Fibroblast of the aortic adventitia (primary cell): ENCODE results near the gene DDO. TPM values are rescaled to one million over a fixed set of nuclear protein-coding genes. Genes with fewer than 3 reads are reported as not detected.
A peak's percentile ranks its signal among the peaks of the same experiment; 100 is the strongest.

Experiments
- DNase-seq: peaks from one replicate; pipeline ENCODE4 v3.0.0-alpha.2; 2010; ENCODE audit warnings: low read depth
- H3K4me3 ChIP-seq: 2 replicates; pipeline ENCODE4 v1.5.1; 2011; ENCODE audit warnings: low read depth, mild to moderate bottlenecking, control low read depth, low read length, moderate library complexity
- total RNA-seq: library from RNA; depleted of rRNA; stranded (reverse); fragments of >200 nt; gene quantifications from 2 replicates; pipeline ENCODE4 v1.2.3, GENCODE V29; 2012; ENCODE audit warnings: low replicate concordance
- TF ChIP-seq, protein P1 (sequence below): IDR thresholded peaks from 2 replicates; pipeline ENCODE4 v1.5.1; 2011; ENCODE audit warnings: mild to moderate bottlenecking, low read length, control low read depth, inconsistent platforms; ENCODE audit not compliant: insufficient read depth

DDO gene
- total RNA-seq, 1 donor = 1.3 TPM

DNA sequence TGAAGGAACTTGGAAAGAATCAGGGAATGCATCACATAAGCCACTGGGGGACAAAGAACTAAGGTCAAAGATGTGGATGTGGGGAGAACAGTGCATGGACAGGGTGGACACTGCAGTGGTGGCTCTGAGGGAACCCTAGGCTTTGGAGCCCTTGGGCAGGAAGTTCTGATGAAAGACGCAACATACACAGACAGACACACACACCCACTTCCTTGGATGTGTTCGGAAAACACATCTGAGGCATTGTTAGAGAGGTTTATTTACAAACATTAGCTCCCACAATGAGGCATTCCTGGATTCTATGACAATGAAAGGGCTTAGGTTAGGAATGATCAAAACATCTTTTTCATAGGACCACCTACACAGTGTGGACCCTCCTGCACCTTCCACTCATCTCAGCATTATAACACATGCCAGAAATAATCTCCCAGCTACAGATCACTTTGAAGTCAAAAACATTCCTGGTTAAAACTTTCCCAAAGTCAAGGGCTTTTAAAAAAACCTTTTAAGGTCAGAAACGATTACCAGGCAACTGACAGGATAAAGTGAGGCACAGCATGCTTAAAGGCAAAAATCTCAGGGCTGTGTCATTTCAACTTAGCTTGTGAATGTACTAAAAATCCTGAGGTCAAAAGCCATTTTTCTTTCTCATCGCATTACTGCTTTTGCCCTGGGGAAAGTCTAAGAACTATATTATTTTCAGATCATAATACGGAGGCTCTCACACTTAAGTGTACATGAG lies 50.8 kb downstream of the DDO start:
- no peak for DNase-seq
- H3K4me3 ChIP-seq = no peak overlapping the region
- TF ChIP-seq, protein P1, sequence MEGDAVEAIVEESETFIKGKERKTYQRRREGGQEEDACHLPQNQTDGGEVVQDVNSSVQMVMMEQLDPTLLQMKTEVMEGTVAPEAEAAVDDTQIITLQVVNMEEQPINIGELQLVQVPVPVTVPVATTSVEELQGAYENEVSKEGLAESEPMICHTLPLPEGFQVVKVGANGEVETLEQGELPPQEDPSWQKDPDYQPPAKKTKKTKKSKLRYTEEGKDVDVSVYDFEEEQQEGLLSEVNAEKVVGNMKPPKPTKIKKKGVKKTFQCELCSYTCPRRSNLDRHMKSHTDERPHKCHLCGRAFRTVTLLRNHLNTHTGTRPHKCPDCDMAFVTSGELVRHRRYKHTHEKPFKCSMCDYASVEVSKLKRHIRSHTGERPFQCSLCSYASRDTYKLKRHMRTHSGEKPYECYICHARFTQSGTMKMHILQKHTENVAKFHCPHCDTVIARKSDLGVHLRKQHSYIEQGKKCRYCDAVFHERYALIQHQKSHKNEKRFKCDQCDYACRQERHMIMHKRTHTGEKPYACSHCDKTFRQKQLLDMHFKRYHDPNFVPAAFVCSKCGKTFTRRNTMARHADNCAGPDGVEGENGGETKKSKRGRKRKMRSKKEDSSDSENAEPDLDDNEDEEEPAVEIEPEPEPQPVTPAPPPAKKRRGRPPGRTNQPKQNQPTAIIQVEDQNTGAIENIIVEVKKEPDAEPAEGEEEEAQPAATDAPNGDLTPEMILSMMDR = no peak

DNA sequence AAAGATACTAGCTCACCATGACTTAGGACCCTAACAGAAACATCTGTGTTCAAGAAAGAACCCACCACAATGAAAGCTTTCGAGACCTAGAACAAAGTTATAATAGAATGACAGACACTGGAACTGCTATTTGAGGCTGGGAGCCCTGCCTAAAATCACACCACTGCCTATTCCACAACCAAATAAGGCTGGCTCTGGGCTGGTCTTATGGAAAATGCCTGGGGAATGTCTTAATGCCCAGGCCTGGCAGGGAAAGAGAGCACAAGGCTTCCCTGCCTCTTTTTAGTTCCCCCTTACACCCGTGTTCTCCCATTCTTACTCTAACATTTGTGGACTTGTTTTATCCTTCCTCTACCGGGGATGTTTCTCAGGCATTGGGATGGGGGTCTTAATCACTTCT lies 51.6 kb downstream of the DDO start:
- no peak for DNase-seq
- H3K4me3 ChIP-seq = no peak overlapping the region
- TF ChIP-seq, protein P1 = no peak

DNA sequence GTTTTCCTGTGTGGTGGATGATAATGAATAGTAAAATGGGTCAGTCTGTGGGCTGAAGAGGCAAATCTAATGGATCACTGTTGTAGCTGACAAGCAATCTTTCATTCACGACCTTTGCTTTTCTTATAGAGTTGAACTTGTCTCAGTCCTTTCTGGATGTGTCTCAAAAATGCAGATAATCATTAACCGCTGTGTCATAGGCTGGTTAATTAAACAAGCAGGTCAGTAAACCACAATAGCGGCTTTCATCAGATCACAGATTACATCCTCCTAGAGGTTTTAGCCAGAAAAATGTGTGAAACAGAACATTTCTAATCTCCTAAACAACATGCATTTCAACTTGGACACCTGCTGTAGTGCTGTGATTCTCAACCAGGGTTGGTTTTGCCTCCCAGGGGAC lies 54.7 kb downstream of the DDO start:
- DNase-seq = no peak
- TF ChIP-seq, protein P1 = no peak
- no peak overlapping the region for H3K4me3 ChIP-seq

DNA sequence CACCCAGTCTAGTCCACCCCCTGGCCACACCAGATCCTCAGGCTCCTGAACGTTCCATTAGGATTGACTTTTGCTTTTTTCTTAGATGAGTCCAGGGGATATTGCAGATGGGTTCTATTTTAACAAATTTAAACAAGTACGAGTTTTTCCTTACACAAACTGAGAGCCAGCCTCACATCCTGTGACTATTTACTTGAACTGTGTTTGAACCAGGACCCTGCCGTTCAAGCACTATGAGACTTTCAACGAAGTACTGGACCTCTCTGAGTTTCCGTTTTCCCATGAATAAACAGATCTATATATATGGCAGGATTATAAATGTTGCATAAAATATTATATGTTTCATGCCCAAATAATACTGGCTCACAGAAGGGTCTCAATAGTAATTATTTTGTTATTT lies 55.8 kb downstream of the DDO start:
- TF ChIP-seq, protein P1 = no peak
- no peak overlapping the region for H3K4me3 ChIP-seq
- no peak for DNase-seq

DNA sequence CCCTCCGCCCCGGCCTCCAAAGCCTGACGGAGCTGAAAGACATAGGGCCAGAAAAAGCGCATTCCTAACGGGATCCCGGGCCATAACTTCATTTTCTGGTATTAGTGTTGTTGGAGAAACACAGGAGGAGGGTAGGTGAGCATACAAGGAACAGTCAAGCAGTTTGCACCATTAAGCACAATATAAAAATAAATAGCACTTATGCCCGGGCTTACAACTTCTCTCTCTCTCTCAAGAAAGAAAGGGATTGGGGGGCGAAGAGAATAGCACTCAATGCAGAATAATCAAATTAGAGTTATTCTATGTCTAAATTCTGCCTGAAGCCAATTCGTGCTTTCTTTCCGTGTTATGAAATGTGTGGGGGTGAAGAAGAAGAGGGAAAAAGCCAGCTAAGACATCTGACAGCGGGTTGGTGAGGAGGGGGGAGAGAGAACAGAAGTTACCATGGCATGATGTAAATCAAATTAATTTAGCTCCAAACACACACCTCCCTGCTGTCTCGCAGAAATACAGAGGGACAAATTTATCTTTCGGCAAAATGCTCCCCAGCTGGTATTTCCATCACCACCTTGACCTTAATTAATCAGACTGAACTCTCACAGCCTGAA lies 56.7 kb downstream of the DDO start:
- TF ChIP-seq, protein P1 = no peak
- no peak overlapping the region for H3K4me3 ChIP-seq
- no peak for DNase-seq

DNA sequence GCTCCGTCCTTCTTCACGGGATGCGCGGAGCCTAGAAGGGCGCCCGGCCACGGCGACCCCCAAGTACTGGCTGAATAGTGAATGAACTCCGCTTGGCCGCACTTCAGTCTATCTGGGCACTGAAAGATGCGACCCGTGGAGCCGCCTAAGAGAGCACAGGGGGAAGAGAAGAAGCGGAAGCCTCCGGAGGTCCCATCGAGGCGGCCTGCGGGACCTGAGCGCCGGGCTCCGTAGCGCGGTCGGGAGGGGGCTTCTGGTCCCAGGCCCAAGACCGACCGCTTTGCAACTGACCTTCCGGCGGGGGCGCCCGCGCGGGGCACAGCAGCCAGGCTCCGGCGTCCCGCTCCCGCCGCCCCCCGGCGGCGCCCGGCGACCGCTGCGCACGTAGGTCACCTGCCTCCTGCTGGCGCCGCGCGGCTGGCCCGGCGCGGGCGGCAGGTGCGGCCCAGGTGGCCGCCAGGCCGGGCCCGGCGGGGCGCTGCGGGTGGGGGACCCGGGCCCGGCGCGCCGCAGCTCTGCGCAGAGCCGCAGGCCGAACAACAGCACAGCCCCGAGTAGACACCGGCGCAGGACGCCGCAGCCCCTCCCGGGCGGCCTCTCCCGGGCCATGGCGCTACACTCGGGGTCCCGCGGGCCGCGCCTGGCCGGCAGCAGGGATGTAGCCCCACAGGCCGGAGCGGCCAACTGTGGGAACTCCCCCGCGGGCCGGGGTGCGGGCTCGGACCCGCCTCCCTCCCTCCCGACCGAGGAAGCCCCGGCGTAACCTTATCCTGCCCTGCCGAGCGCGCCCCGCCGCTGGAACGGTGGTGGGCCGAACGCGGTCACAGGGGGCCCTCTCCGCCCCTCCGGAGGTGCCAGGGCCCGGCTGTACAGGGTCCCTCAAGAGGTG lies 57.5 kb downstream of the DDO start, which contains the start of gene METTL24:
Gene METTL24, minus strand, starts transcription at position 686 of the 889 bp plus-strand sequence. Its CDS starts 77 bp downstream, at position 609.
- DNase-seq = no peak
- TF ChIP-seq, protein P1 = no peak
- peak within 1 kb of the TSS; percentile 35 for H3K4me3 ChIP-seq
